AG04450 (cell line): Measurements from ENCODE around the gene ARHGAP26. TPM values are rescaled to one million over a fixed set of nuclear protein-coding genes. Genes with fewer than 3 reads are reported as not detected.

Experiments
- CTCF ChIA-PET: fragments of 300-600, 350-600 bp; formaldehyde crosslinking; extraction: SDS; loops from one replicate; lab custom pipeline; 2022; ENCODE audit warnings: antibody characterized with exemption, inconsistent platforms; lab: Charles Lee
- POLR2A ChIA-PET: fragments of 350-600 bp; formaldehyde crosslinking; extraction: SDS; loops from one replicate; lab custom pipeline; 2021; ENCODE audit warnings: antibody characterized with exemption, inconsistent platforms; lab: Yijun Ruan, JAX
- DNase-seq: peaks from one replicate; pipeline ENCODE4 v3.0.0-alpha.2; 2011; ENCODE audit warnings: low read depth, low spot score
- H3K27ac ChIP-seq: one replicate; pipeline ENCODE4 v1.5.1; 2012; ENCODE audit warnings: low read depth, low read length, control low read depth
- H3K27me3 ChIP-seq: one replicate; pipeline ENCODE4 v1.6.0; 2012; ENCODE audit warnings: low read length; ENCODE audit not compliant: control insufficient read depth, insufficient read depth
- H3K4me3 ChIP-seq: 2 replicates; pipeline ENCODE4 v1.5.1; 2011; ENCODE audit warnings: mild to moderate bottlenecking, low read depth, low read length, control low read depth
- H3K9me3 ChIP-seq: 2 replicates; pipeline ENCODE4 v1.5.1; 2012; ENCODE audit warnings: low read length; ENCODE audit not compliant: control insufficient read depth, insufficient read depth
- CTCF ChIP-seq: IDR thresholded peaks from 2 replicates; pipeline ENCODE4 v1.5.1; 2011; ENCODE audit warnings: low read depth, low read length, control low read depth, inconsistent platforms
- polyA plus RNA-seq: library from polyadenylated mRNA; depleted of rRNA; stranded (reverse); fragments of >200 nt; gene quantifications from 2 replicates; pipeline ENCODE4 v1.2.3, GENCODE V29; 2011

The ARHGAP26 gene
- polyA plus RNA-seq, 1 experiment, result 0.56 TPM

- ChIA-PET CTCF (interaction anchor here (1.1 to 3.5 kb wide), 2 partner anchors 27 to 31 kb away, joined by 5 to 23 read pairs; no protein-coding TSS in a partner anchor), POLR2A (no interaction called here)
- no peak overlapping the region for H3K4me3 ChIP-seq
- H3K9me3 ChIP-seq, result no peaks in the 10 kb centered on the region
- peaks cover 4% of the 10 kb centered on the region for H3K27me3 ChIP-seq
- DNase-seq, result no peak
- no peak for TF ChIP-seq CTCF
- H3K27ac ChIP-seq, result no peak overlapping the region
Observed at GRCh38 chr5:142743592-142744441, 26.4 kb upstream of the ARHGAP26 start.

- H3K27ac ChIP-seq, result no peak overlapping the region
- H3K27me3 ChIP-seq, result peaks cover 4% of the 10 kb centered on the region
- ChIA-PET POLR2A (no interaction called here), CTCF (interaction anchor here (0.6 to 1.6 kb wide), 4 partner anchors 11 to 453 kb away, joined by 3 to 13 read pairs (median 5); no protein-coding TSS in a partner anchor)
- H3K9me3 ChIP-seq, result no peaks in the 10 kb centered on the region
- TF ChIP-seq CTCF, result no peak
- H3K4me3 ChIP-seq, result no peak overlapping the region
- DNase-seq, result no peak
Observed at GRCh38 chr5:142745268-142745667, 24.9 kb upstream of the ARHGAP26 start.

- ChIA-PET POLR2A (no interaction called here), CTCF (interaction anchor here (1.5 to 3.4 kb wide), 2 partner anchors 30 to 34 kb away, joined by 4 to 22 read pairs; no protein-coding TSS in a partner anchor)
- DNase-seq, result no peak
Observed at GRCh38 chr5:142746532-142747433, 23.4 kb upstream of the ARHGAP26 start.

DNA sequence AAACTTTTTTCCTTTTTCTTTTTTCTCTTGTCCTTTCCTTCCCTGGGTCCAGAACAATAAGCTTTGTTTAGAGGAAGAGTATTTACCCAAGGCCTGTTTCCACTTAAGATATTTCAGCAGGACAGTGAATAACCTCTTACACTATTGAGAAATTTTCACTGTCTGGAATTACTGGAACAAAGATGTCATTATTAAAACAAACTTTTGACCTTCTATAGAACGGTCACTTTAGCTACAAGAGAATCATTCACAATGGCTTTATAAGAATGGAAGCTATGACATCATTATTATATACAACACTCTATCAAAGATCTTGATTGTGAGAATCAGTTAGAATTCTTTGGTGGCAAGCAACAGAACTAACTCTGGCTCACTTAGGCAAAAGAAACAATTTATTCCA is 22.0 kb upstream of the ARHGAP26 start:
- POLR2A ChIA-PET, result no interaction called here
- Histone ChIP-seq H3K4me3 (no peak overlapping the region), H3K27me3 (no peaks in the 10 kb centered on the region), H3K27ac (no peak overlapping the region), H3K9me3 (no peaks in the 10 kb centered on the region)
- TF ChIP-seq CTCF, result no peak
- CTCF ChIA-PET, result interaction anchor here (0.9 to 3.4 kb wide), 4 partner anchors 31 to 140 kb away, joined by 4 to 22 read pairs (median 7); no protein-coding TSS in a partner anchor
- no peak for DNase-seq

More at GRCh38 chr5:142746532-142747433, 23.4 kb upstream of the ARHGAP26 start:
- H3K4me3 ChIP-seq, result no peak overlapping the region
- no peak for TF ChIP-seq CTCF
- H3K27me3 ChIP-seq, result no peaks in the 10 kb centered on the region
- H3K27ac ChIP-seq, result no peak overlapping the region
- no peaks in the 10 kb centered on the region for H3K9me3 ChIP-seq
